Astrocyte of the hippocampus (primary cell): Measurements from ENCODE around the gene SLC1A1.
"Not testable (repeated sequence)": the region's sequence is repeated elsewhere in the genome, so short reads cannot be mapped to it uniquely, and the experiment has no call there.

ENCODE experiments used
- DNase-seq: peaks from one replicate; pipeline ENCODE4 v3.0.0; 2011; ENCODE audit warnings: low read depth, low spot score

Gene SLC1A1

DNA sequence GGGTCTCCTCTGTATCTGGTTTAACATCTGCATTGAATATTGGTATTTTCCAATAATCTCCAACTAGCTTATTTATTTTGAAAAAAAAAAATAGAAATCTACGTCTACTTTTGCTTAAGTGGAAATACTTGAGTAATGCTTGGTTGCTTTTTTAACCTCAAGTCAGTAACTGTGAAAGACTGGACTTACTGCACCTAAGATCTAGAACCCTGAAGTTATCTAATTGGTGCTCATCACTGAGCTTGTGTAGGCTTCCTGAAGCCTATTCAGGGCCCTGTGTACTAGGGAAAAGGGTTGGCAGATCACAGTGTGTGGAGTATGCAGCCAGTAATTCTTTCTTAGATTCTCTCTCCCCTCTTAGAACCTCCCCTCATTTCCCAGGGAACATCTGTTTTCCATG is 16.2 kb downstream of the SLC1A1 start:
- no peak for DNase-seq

DNA sequence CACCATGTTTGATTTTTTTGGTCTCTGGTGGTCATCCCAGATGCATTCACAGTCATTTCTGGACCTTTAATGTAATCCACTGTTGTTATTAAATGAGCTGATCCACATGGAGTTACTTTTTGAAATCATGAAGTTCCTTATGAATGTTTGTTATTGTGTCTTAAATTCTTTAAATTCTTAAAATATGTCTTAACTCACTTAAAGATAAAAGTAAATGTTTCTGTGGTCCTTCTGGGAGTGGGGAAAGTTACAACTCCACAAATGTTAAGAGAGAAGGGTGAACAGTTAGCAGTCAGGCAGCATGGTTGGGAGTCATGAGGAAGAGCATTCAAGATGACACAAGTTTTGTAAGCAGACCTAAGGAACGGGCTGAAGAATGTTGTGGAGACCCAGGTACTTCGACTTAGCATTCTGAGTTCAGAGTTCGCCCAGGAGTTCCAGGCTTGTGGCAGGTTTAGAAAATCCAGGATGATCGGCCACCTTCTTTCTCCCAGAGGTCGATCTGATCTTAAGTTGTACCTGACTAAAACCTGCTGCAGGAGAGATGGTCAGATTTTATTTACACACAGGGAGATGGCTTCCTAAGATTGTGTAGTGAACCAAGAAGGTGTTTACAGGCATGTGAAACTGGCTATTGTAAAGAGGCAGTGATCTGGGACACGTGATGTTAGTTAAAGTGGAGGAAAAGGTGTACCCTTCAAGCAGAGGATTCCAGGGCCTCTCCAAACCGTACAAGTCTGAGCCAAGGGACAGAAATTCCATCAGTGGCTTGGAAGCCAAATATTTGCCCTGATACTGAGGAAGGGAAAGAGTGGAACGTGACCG is 17.2 kb downstream of the SLC1A1 start:
- DNase-seq, result no peak

- DNase-seq, result peak; percentile 46
These were observed 18.1 kb downstream of the SLC1A1 start for GRCh38 chr9:4508246-4508906.

DNA sequence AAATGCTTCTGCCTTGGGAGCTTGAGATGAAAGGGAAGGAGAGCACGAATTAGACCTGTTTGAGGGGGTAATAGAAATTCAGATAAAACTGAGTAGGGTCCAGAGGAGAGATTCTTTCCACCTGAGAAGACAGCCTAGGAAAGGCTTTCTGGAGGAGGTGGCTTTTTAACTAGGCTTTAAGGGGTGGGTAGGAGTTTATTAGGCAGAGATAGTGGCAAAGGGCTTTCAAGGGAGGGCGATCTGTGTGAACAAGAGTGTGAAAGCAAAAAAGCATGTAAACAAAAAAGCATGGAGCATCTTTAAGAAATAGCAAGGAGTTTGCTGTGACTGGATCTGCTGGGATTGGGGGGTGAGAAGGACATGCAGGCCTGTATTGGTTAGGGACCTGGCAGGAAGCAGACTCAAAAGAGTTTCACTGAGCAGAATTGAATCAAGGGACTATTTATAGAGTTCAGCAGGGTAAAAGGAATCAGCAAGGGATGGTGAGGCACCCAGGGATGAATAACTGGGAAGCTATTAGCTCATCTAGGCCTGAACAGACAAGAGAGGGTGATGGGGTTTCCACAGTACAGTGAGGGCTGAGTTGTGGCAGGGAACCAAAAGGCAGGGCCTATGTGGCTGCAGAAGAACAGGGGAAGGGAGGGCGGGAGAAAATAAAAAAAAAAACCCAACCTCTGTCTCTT is 18.8 kb downstream of the SLC1A1 start:
- DNase-seq, result peak; percentile 52

DNA sequence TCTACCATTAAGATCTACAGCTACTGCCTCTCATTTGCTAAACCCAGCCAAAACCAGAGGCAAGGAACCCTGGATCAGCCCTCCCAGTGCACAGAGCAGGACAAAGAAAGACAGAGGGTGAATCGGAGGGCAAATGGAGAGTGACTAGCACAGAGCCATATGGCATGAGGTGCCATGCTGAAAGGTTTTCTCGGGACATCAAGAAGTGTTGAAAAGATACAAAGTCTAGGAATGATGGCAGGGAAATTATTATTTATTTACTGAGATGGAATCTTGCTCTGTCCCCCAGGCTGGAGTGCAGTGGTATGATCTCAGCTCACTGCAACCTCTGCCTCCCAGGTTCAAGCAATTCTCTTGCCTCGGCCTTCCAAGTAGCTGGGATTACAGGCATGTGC is 19.3 kb downstream of the SLC1A1 start:
- no peak for DNase-seq

DNA sequence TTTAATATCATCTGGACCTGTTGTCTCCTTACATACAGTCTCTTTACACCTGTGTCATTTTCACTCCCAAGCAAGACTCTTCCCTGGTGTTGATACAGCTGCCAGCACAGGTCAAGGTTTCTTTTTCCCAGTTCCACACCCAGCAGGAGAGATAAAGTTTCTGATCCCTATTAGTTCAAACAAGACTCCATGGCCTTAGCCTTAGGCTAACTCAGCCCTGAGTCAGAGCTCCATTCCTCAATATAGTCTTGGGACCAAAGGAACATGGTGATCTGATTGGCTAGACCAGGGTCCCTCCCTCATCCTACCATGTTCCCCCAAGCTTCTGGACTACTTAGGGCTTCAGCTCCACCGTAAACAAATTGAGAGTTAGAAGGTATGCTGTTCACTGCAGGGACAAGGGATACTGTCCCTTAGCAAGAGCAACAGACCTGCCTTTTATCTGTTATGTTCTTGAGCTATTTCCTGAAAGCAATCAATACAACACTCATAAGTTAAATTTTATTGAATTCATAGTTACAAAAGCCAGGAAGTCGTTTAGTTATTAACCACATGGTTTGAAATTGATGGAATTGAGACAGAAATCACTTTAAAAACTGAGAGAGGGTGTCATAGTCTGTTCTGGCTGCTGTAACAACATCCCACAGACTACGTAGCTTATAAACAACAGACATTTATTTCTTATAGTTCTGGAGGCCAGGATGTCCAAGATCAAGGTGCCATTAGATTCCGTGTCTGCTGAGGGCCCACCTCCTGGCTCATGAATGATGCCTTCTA is 20.5 kb downstream of the SLC1A1 start:
- no peak for DNase-seq

- no peak for DNase-seq
These were observed 24.2 kb downstream of the SLC1A1 start for GRCh38 chr9:4514252-4515128.

DNA sequence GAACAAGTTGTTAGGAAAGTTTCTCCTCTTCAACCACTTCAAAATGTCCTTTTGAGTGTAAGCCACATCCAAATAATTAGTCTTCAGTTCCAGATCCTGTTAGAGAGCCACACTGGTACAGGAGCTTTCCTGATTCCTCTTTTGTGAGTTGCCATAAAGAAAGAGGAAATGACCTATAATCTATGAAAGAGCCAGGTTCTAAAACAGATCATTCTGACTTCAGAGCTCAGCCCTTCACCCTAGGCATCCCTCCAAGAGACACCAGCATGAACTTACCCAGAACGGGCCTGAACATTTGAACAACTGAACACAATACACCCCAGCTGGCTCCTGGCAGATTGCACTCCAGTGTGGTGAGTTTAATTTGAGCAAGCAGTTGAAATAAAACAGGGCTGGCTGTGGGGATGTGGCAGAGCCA is 25.7 kb downstream of the SLC1A1 start:
- peak; percentile 51 for DNase-seq

DNA sequence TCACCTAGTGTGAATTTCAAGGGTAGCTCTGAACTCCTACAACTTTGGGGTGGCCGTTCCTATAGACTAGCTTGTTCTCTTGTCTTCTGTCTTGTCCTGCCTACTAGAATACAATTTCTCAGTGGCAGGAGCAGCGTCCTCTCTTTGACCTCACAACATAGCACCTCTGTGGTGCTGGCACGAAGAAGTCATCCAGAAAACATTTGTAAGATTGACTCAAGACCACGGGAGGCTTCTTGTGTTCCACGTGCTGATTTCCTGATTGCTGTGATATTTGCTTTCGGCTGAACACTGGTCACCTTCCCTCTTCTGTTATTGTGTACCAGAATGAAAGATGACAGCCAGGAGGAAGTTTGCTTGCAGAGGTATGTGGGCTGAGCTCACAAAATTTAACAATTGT is 27.0 kb downstream of the SLC1A1 start:
- DNase-seq, result peak; percentile 58

- DNase-seq, result no peak
These were observed 29.3 kb downstream of the SLC1A1 start for GRCh38 chr9:4519604-4520003.

- DNase-seq, result no peak
These were observed 29.8 kb downstream of the SLC1A1 start for GRCh38 chr9:4520055-4520454.

GRCh38 chr9:4530375-4530774 is 40.1 kb downstream of the SLC1A1 start:
- peak; percentile 28 for DNase-seq

GRCh38 chr9:4530831-4531230 is 40.6 kb downstream of the SLC1A1 start:
- DNase-seq, result peak; percentile 63

DNA sequence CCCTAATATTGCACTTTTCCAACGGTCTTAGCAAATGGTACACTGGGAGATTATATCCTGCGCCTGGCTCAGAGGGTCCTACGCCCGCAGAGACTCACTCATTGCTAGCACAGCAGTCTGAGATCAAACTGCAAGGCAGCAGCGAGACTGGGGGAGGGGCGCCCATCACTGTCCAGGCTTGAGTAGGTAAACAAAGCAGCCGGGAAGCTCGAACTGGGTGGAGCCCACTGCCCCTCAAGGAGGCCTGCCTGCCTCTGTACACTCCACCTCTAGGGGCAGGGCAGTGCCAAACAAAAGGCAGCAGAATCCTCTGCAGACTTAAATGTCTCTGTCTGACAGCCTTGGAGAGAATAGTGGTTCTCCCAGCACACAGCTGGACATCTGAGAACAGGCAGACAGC is 41.1 kb downstream of the SLC1A1 start:
- DNase-seq, result not testable (repeated sequence)

DNA sequence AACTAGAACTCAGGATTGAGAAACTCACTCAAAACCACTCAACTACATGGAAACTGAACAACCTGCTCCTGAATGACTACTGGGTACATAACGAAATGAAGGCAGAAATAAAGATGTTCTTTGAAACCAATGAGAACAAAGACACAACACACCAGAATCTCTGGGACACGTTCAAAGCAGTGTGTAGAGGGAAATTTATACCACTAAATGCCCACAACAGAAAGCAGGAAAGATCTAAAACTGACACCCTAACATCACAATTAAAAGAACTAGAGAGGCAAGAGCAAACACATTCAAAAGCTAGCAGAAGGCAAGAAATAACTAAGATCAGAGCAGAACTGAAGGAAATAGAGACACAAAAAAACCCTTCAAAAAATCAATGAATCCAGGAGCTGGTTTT is 43.6 kb downstream of the SLC1A1 start:
- DNase-seq, result not testable (repeated sequence)

DNA sequence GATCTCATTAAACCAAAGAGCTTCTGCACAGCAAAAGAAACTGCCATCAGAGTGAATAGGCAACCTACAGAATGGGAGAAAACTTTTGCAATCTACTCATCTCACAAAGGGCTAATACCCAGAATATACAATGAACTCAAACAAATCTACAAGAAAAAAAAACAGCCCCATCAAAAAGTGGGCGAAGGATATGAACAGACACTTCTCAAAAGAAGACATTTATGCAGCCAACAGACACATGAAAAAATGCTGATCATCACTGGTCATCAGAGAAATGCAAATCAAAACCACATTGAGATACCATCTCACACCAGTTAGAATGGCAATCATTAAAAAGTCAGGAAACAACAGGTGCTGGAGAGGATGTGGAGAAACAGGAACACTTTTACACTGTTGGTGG is 45.9 kb downstream of the SLC1A1 start:
- not testable (repeated sequence) for DNase-seq

DNA sequence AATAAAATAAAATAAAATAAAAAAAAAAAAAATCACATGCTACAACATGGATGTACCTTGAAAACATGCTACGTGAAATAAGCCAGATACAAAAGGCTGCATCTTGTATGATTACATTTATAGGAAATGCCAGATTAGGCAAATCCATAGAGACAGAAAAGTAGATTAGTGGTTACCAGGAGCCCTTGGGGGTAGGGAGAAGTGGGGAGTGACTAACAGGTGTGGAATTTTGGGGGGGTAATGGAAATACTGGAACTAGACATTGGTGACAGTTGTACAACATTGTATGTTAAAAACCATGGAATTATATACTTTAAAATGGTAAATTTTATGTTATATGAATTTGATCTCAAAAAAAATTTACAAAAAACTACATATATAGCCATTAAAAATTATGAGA is 47.3 kb downstream of the SLC1A1 start:
- no peak for DNase-seq

GRCh38 chr9:4538107-4538506 is 47.8 kb downstream of the SLC1A1 start:
- no peak for DNase-seq

DNA sequence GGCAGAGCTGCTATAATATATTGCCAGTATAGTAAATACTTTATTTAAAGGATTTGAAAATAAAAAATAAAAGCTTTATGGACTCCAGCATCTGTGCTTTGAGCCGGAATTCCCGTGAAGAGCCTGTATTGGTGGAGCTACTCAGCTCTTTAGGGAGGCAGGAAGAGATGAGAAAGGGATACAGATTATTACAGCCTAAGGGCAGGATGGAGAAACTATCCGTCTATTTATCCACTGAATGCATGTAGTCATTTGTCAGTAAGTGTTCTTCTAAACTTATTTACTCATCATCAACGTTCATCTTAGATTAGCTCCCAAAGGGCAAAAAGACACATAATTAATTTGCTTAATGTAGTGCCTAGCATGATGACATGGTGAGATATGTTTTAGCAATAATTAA is 48.4 kb downstream of the SLC1A1 start:
- no peak for DNase-seq

DNA sequence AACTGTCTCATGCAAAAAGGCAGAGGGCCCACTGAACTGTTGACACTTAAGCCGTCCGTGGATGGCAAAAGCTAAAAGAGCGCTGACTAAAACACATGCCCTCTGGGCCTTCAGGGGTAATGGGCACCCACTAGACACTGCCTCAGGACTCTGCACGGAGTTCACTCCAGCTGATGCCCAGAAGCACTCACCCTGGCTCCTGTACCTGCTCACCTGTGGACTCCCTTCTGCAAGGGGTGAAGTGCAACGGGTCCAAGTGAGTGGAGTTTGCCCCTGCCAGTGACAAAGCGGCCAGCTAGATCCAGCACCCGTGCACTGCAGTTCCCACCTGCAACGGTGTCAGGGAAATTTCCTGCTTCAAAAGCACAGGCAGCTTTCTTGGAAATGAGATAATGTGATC is 50.2 kb downstream of the SLC1A1 start:
- no peak for DNase-seq

- no peak for DNase-seq
These were observed 51.0 kb downstream of the SLC1A1 start for GRCh38 chr9:4541281-4541680.
